Measurements from ENCODE around the gene RNF144B.
A peak's percentile ranks its signal among the peaks of the same experiment; 100 is the strongest.

RNF144B gene

DNA sequence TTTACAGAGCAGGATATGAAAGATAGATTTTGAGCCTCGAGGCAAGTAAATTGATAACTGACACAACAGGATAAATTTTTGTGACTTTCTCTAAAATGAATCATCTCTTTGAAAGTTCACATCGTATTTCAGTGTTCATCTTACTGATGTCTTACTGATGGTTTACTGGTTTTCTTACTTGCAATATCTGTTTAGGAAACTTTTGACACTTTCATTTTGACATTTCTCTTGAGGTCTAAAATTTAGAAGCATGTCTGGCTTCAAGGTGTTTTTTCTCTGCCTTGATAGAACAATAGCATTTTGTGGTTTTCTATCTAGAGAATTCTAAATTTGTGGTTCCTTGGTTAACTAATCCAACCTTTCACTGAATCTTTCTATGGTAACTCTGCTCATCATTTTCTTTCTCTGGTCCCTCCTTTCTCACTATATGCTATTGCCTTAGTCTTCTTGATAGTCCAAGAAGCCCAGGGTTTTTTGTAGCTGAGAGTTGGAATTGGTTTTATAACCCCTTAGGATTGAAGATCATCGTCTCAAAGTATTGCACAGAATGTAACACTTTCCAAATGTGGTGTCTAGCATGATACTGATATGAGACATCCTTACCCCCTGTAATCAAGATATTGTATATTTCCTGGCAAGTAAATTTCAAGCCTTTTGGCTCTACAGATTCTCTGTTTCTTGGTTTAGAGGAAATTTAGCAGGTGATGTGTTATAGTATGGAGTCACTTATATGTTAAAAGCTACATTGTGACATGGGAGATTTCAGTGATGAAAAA is 98.7 kb downstream of the RNF144B start:
- H3K4me1 Mint-ChIP-seq (ENCODE audit: low read depth), result peaks cover 16% of the 10 kb centered on the region
- H3K4me3 Mint-ChIP-seq, result no peak overlapping the region
- no peaks in the 10 kb centered on the region for H3K9me3 Mint-ChIP-seq
- H3K36me3 Mint-ChIP-seq (ENCODE audit: low read depth), result no peaks in the 10 kb centered on the region
- peaks cover 47% of the 10 kb centered on the region for H3K27me3 Mint-ChIP-seq
- peak overlapping the region; percentile 71 for H3K27ac Mint-ChIP-seq
- DNase-seq, result no peak

DNA sequence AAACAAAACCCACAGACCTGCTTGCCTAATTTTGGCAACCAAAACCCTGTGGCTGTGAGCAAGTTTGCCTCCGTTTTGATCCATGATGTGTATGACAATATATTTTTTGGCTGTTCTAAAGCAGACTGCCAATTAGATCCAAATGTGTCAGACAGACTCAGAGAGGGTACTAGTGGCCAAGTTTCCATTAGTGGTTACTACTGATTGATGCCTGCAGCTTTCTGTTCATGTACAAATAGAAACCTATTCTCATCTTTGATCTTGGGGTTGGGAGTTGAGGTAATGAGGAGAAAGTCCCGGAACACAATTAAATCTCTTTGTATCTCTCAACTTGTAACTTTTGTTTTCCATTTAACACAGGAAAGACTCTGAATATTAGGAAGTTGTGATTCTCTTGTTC is 100.9 kb downstream of the RNF144B start:
- H3K4me1 Mint-ChIP-seq (ENCODE audit: low read depth), result peaks cover 16% of the 10 kb centered on the region
- no peaks in the 10 kb centered on the region for H3K36me3 Mint-ChIP-seq (ENCODE audit: low read depth)
- no peak overlapping the region for H3K27ac Mint-ChIP-seq
- no peaks in the 10 kb centered on the region for H3K9me3 Mint-ChIP-seq
- no peak overlapping the region for H3K4me3 Mint-ChIP-seq
- DNase-seq, result no peak
- peaks cover 42% of the 10 kb centered on the region for H3K27me3 Mint-ChIP-seq

DNA sequence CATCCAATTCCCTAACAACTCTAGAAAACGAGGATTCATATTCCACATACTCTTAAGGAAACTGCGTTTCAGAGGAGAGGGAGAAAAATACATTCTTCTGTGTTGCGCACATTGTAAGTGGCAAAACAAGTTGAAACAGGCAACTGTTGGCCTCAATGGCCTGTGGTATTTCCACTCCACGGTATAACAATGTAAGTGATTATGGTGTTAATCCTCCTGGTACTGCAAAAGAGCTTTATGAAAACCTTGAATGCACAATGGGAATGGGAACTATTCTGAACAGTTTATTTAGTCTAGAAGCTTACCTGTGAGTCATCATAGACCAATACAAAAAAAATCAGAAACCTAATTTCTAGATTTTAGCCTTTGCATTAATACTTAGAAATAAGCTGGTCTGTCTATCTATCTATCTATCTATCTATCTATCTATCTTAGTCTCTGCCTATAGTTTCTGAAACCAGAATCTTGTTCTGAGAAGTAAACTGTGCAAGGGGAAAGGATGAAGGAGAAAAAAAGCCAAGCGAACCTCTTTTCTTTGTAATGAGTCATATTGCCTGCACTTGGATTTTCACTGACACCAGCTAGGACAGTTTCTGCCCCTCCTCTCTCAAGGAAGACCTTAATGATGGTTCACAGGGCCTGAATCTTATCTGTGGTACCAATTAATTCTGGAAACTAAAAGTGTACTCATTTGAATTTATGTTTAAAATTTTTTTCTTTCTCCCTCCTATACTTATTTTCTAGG is 101.5 kb downstream of the RNF144B start:
- no peak for DNase-seq
- no peak overlapping the region for H3K27ac Mint-ChIP-seq
- peaks cover 39% of the 10 kb centered on the region for H3K27me3 Mint-ChIP-seq
- no peaks in the 10 kb centered on the region for H3K36me3 Mint-ChIP-seq (ENCODE audit: low read depth)
- H3K4me1 Mint-ChIP-seq (ENCODE audit: low read depth), result peaks cover 16% of the 10 kb centered on the region
- H3K4me3 Mint-ChIP-seq, result no peak overlapping the region
- H3K9me3 Mint-ChIP-seq, result no peaks in the 10 kb centered on the region

DNA sequence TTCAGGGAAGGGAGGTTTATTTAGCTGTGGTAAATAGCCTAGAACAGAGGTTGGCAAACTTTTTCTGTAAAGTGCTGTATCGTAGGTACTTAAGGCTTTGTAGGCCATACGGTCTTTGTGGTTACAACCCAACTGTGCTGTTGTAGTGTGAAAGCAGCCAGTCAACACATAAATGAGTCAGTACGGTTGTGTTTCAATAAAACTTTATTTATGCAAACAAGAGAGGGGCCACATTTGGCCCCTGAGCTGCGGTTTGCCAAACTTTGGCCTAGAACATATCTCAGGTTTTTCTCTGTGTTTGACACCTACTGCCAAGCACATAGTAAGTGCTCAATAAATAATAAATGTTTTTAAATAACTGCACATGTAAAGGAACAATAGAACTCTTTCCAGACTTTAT is 102.2 kb downstream of the RNF144B start:
- Mint-ChIP-seq H3K9me3 (no peaks in the 10 kb centered on the region), H3K27me3 (peaks cover 39% of the 10 kb centered on the region), H3K4me1 (ENCODE audit: low read depth) (peaks cover 16% of the 10 kb centered on the region), H3K4me3 (no peak overlapping the region), H3K36me3 (ENCODE audit: low read depth) (no peaks in the 10 kb centered on the region), H3K27ac (no peak overlapping the region)
- DNase-seq, result no peak

- H3K27ac Mint-ChIP-seq, result no peak overlapping the region
- H3K4me3 Mint-ChIP-seq, result no peak overlapping the region
- no peak for DNase-seq
- peaks cover 22% of the 10 kb centered on the region for H3K27me3 Mint-ChIP-seq
- H3K36me3 Mint-ChIP-seq (ENCODE audit: low read depth), result no peaks in the 10 kb centered on the region
- peaks cover under 1% of the 10 kb centered on the region for H3K4me1 Mint-ChIP-seq (ENCODE audit: low read depth)
- no peaks in the 10 kb centered on the region for H3K9me3 Mint-ChIP-seq
Measured at GRCh38 chr6:18491308-18492045, 104.3 kb downstream of the RNF144B start.

DNA sequence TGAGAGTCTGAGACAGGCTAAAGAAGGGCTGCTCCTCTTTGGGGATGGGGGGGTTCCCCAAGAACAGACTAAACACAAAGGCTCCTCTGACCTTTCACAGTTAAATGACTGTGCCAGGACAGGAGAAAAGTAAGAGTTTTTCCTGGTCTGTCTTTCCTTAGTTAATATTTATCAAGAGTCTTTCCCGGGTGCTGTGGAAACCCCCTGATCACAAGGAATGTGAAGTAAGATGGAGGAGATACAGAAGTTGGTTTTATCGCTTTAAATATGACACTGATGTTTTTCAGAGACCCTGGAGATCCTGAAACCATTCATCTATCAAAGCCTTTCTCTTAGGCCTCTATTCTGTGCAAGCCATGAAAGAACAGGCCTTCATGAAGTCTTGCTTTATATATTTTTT is 105.8 kb downstream of the RNF144B start:
- Mint-ChIP-seq H3K36me3 (ENCODE audit: low read depth) (no peaks in the 10 kb centered on the region), H3K9me3 (no peaks in the 10 kb centered on the region), H3K27ac (no peak overlapping the region), H3K4me1 (ENCODE audit: low read depth) (no peaks in the 10 kb centered on the region), H3K4me3 (no peak overlapping the region), H3K27me3 (peaks cover 23% of the 10 kb centered on the region)
- no peak for DNase-seq

GRCh38 chr6:18493382-18493891 is 106.3 kb downstream of the RNF144B start:
- H3K27ac Mint-ChIP-seq, result no peak overlapping the region
- H3K9me3 Mint-ChIP-seq, result no peaks in the 10 kb centered on the region
- H3K36me3 Mint-ChIP-seq (ENCODE audit: low read depth), result no peaks in the 10 kb centered on the region
- no peak for DNase-seq
- peaks cover 24% of the 10 kb centered on the region for H3K27me3 Mint-ChIP-seq
- H3K4me1 Mint-ChIP-seq (ENCODE audit: low read depth), result no peaks in the 10 kb centered on the region
- H3K4me3 Mint-ChIP-seq, result no peak overlapping the region

DNA sequence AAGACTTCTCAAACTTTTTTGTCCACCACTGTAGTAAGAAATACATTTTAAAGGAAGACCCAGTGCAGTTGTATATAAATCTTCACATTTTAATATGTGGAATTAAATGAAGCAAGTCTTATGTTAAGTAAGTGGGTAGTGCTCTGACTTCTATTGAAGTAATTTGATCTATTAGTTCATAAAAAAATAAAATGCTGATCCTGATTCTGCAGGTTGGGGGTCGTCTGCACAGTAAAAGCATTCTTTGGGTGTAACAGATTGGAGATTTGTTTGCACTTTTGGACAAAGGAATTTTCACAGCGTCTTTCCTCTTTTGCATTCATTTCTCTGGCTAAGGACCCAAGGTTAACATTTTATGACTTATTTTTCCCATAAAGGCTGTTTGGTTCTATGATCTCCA is 106.8 kb downstream of the RNF144B start:
- no peaks in the 10 kb centered on the region for H3K36me3 Mint-ChIP-seq (ENCODE audit: low read depth)

DNA sequence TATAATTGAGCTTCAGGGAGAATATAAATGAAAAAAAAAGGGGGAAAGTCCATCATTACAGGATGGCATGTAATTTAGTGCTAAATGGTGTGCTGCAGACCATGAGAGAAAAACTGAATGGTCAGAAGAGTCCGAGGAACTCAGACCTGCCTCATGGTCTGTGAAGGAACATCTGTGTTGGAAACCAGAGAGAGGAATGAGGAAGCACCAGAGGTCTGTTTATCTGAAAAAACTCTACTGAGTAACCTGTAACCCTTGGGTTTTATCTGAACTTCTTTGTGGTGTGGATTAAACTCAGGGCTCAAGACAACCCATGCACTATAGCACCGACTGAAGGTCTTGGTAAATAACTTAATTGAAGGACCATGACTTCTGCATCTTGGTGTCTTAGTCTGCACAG is 108.1 kb downstream of the RNF144B start:
- no peak overlapping the region for H3K4me3 Mint-ChIP-seq
- H3K27me3 Mint-ChIP-seq, result peaks cover 25% of the 10 kb centered on the region
- H3K4me1 Mint-ChIP-seq (ENCODE audit: low read depth), result peaks cover 2% of the 10 kb centered on the region
- H3K27ac Mint-ChIP-seq, result no peak overlapping the region
- no peak for DNase-seq
- H3K9me3 Mint-ChIP-seq, result no peaks in the 10 kb centered on the region
- H3K36me3 Mint-ChIP-seq (ENCODE audit: low read depth), result no peaks in the 10 kb centered on the region

More for the DNA sequence above, 106.8 kb downstream of the RNF144B start:
- no peak overlapping the region for H3K27ac Mint-ChIP-seq
- DNase-seq, result no peak
- no peaks in the 10 kb centered on the region for H3K9me3 Mint-ChIP-seq
- no peaks in the 10 kb centered on the region for H3K4me1 Mint-ChIP-seq (ENCODE audit: low read depth)
- no peak overlapping the region for H3K4me3 Mint-ChIP-seq
- peaks cover 25% of the 10 kb centered on the region for H3K27me3 Mint-ChIP-seq

DNA sequence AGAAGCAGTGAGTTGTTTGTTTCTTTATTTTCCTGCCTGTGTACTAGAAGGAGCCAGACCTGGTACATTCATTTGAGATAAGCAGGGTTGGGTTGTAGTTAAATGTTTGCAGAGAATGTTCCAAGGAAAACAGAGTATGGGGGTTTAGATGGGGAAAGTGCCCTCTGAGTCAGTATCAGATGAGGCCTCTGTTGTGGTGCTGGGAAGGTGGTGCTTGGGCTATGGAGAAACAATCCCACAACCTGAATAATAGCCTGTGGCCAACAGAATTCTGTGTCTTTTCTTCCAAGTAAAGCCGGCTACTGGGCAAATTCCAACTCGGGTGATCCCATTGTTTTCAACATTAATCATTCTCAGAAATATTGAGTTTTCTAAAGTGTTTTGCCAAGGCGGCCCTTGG is 109.3 kb downstream of the RNF144B start:
- H3K27me3 Mint-ChIP-seq, result peaks cover 18% of the 10 kb centered on the region
- H3K36me3 Mint-ChIP-seq (ENCODE audit: low read depth), result no peaks in the 10 kb centered on the region
- H3K9me3 Mint-ChIP-seq, result no peaks in the 10 kb centered on the region
- DNase-seq, result no peak
- H3K4me1 Mint-ChIP-seq (ENCODE audit: low read depth), result peaks cover 3% of the 10 kb centered on the region
- no peak overlapping the region for H3K4me3 Mint-ChIP-seq
- H3K27ac Mint-ChIP-seq, result no peak overlapping the region

DNA sequence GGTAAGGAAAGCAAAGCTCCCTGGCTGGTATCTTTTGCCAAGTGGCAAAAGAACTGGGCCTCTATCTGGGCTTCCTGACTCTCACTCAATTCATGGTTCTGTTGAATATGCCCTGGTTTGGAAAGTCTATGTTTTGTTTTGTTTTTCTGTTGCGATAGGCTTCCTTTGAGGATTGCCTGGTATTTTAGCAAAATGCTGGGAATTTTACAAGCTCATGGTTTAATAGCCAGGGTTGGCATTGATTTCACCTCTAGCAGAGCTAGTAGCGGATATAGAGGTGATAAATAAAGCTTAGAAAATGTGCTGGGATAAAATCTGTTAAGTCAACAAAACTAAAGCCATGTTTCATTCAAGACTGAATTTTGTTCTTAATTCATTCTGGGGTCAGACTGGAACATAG is 109.9 kb downstream of the RNF144B start:
- H3K4me1 Mint-ChIP-seq (ENCODE audit: low read depth), result peaks cover 4% of the 10 kb centered on the region
- H3K4me3 Mint-ChIP-seq, result no peak overlapping the region
- H3K27me3 Mint-ChIP-seq, result peaks cover 18% of the 10 kb centered on the region
- no peaks in the 10 kb centered on the region for H3K9me3 Mint-ChIP-seq
- H3K36me3 Mint-ChIP-seq (ENCODE audit: low read depth), result no peaks in the 10 kb centered on the region
- DNase-seq, result no peak
- no peak overlapping the region for H3K27ac Mint-ChIP-seq

DNA sequence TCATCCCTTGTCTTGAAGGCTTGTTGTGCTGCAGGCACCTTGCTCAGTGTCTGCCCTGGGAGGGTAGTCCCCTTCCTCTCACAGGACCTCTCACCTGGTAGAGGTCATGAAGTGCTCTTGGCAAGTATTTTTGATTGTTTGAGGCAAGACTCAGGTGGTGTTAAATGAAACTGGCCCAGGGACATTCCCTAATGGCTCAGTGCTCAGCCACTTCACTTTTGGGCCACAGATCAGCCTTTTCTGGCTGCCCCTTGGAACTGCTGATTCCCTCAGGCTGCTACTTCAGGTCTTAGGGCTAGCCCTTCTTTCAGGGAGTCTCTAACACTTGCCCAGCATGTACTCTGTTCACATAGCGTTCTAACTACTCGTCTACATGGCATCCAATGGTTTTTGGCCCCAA is 111.3 kb downstream of the RNF144B start:
- Mint-ChIP-seq H3K4me3 (no peak overlapping the region), H3K9me3 (no peaks in the 10 kb centered on the region), H3K4me1 (ENCODE audit: low read depth) (peaks cover 4% of the 10 kb centered on the region), H3K27me3 (peaks cover 22% of the 10 kb centered on the region), H3K27ac (no peak overlapping the region), H3K36me3 (ENCODE audit: low read depth) (no peaks in the 10 kb centered on the region)
- no peak for DNase-seq

DNA sequence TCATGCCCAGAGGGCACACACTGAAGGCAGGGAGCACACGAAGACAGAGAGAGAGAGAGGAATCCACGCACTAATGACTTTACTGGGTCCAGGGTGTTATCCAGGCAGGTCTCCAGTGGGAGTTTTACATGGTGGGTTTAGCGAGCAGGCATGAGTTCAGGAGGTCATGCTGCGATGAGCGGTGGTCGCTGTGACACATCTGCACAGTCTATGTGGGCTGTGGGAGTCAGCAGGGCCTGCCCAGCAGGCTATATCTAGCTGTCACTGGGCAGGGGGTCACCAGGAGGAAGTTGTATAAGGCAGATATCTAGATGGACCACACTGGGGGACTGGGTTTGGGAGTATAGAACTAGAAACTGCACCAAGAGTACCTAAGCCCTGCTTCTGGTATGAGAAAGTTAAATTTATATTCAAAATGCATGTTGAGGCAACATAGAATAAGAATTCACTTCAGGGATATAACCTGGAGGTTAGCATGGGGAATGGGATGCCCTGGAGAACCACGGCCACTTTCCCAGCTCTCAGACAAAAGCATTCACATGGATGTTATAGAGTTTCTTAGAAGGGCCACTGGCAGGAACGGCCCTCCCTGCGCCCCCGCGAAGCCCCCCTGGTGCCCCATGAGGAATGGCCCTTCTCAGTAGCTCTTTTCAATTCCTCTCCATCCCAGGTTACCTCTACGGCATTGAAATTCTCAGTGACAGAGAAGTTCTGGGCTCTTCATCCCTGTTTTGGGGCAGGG is 113.9 kb downstream of the RNF144B start:
- Mint-ChIP-seq H3K4me1 (ENCODE audit: low read depth) (peaks cover 4% of the 10 kb centered on the region), H3K27me3 (peaks cover 22% of the 10 kb centered on the region), H3K9me3 (no peaks in the 10 kb centered on the region), H3K27ac (no peak overlapping the region), H3K4me3 (no peak overlapping the region), H3K36me3 (ENCODE audit: low read depth) (no peaks in the 10 kb centered on the region)
- no peak for DNase-seq

GRCh38 chr6:18501663-18502013 is 114.5 kb downstream of the RNF144B start:
- H3K4me1 Mint-ChIP-seq (ENCODE audit: low read depth), result peaks cover 4% of the 10 kb centered on the region
- no peak overlapping the region for H3K4me3 Mint-ChIP-seq
- H3K9me3 Mint-ChIP-seq, result no peaks in the 10 kb centered on the region
- no peaks in the 10 kb centered on the region for H3K36me3 Mint-ChIP-seq (ENCODE audit: low read depth)
- peaks cover 22% of the 10 kb centered on the region for H3K27me3 Mint-ChIP-seq
- H3K27ac Mint-ChIP-seq, result no peak overlapping the region
- no peak for DNase-seq
